Measurements from ENCODE around the gene BAZ2B. TPM values are rescaled to one million over a fixed set of nuclear protein-coding genes. Genes with fewer than 3 reads are reported as not detected.

BAZ2B gene
- total and polyA plus RNA-seq, 2 experiments from 2014 or later, result 51.7 to 62.9 TPM

DNA sequence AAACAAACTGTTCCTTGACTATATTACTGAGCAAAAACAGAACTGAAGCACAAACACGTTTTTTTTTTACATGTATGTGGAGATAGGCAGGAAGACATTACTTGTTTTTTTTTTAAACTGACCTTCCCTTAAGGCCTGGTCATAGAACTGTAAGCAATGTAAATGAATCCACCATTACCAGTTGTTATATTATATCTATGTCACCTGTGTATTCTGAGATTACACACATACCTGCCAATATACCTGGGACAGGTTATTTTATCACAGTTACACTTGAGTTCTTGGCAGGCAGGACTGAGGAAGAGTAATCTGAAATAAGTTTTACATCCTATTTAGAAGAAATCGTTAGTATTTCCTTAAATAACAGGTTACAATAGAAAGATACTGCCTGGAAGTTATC lies 155.3 kb downstream of the BAZ2B start (continued):
- TF ChIP-seq REST (IDR thresholded peaks at IDR 0.05; ENCODE audit: unreplicated experiment), result no peak
- no peak for TF ChIP-seq ETS1 (IDR thresholded peaks at IDR 0.05)

GRCh38 chr2:159460227-159460626 lies 156.1 kb downstream of the BAZ2B start:
- Histone ChIP-seq H3F3A (replicated peaks; ENCODE audit: low read depth) (no peaks in the 10 kb centered on the region), H3K27ac (ENCODE audit: low read depth) (no peak overlapping the region), H3K4me3 (no peak overlapping the region), H2AFZ (no peak overlapping the region), H3K27me3 (ENCODE audit: insufficient read depth) (no peaks in the 10 kb centered on the region), H3K36me3 (ENCODE audit: insufficient read depth) (no peaks in the 10 kb centered on the region), H3K4me2 (no peak overlapping the region), H3K9me2 (ENCODE audit: insufficient read depth) (no peaks in the 10 kb centered on the region), H3K4me1 (ENCODE audit: insufficient read depth) (no peaks in the 10 kb centered on the region), H3K79me2 (replicated peaks; ENCODE audit: insufficient read depth) (no peaks in the 10 kb centered on the region; the same call in 1 of the 2 replicates), H4K20me1 (replicated peaks; ENCODE audit: insufficient read depth) (no peaks in the 10 kb centered on the region; the same call in 1 of the 2 replicates)
- DNase-seq (ENCODE audit: low spot score) (no peak), ATAC-seq (no peak)
- H3K4me3 Mint-ChIP-seq, result no peak overlapping the region
- H3K27me3 Mint-ChIP-seq (ENCODE audit: insufficient read depth, low read depth, poor library complexity), result no peaks in the 10 kb centered on the region
- no peaks in the 10 kb centered on the region for H3K9me3 Mint-ChIP-seq
- no peaks in the 10 kb centered on the region for H3K36me3 Mint-ChIP-seq (ENCODE audit: low read depth)
- no peaks in the 10 kb centered on the region for H3K4me1 Mint-ChIP-seq
- TF ChIP-seq CTCF (conservative IDR thresholded peaks at IDR 0.05; ENCODE audit: low read depth in 2 of 2), result no peak
- TF ChIP-seq CREB1 (CRISPR knock-in tag; IDR thresholded peaks at IDR 0.05; ENCODE audit: low read depth), result no peak
- no peak for TF ChIP-seq ZNF331 (CRISPR knock-in tag; IDR thresholded peaks at IDR 0.05; ENCODE audit: low read depth)
- H3K27ac Mint-ChIP-seq, result no peak overlapping the region

DNA sequence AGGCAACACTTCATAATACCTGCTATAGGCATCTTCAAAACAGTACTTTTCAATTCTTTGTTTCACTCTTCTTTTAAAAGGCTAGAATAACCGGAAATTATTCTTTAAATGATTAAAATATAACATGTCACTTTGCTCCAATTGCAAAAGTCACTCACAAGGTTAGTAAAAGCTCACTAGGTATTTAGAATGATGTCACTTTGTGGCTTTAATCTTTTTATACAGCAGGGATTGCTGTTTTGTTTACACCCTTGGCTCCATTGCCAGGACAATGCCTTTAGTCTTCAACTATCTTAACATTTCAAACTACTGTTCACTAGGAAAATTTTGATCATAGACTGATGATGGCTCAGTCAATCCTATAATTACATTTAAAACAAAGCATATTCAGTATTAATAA lies 157.1 kb downstream of the BAZ2B start:
- H3K4me1 Mint-ChIP-seq, result no peaks in the 10 kb centered on the region
- no peak overlapping the region for H3K27ac ChIP-seq (ENCODE audit: low read depth)
- DNase-seq (ENCODE audit: low spot score) (no peak), ATAC-seq (no peak)
- H3K27me3 Mint-ChIP-seq (ENCODE audit: insufficient read depth, low read depth, poor library complexity), result no peaks in the 10 kb centered on the region
- no peaks in the 10 kb centered on the region for H3F3A ChIP-seq (replicated peaks; ENCODE audit: low read depth)
- H3K79me2 ChIP-seq (replicated peaks; ENCODE audit: insufficient read depth), result no peaks in the 10 kb centered on the region
- no peaks in the 10 kb centered on the region for H3K36me3 ChIP-seq (ENCODE audit: insufficient read depth)
- H3K27me3 ChIP-seq (ENCODE audit: insufficient read depth), result no peaks in the 10 kb centered on the region
- H4K20me1 ChIP-seq (replicated peaks; ENCODE audit: insufficient read depth), result no peaks in the 10 kb centered on the region; the same call in 1 of the 2 replicates
- H3K4me3 ChIP-seq, result no peak overlapping the region
- no peaks in the 10 kb centered on the region for H3K9me2 ChIP-seq (ENCODE audit: insufficient read depth)
- H3K9me3 Mint-ChIP-seq, result no peaks in the 10 kb centered on the region
- H2AFZ ChIP-seq, result no peak overlapping the region
- H3K4me1 ChIP-seq (ENCODE audit: insufficient read depth), result no peaks in the 10 kb centered on the region
- H3K36me3 Mint-ChIP-seq (ENCODE audit: low read depth), result no peaks in the 10 kb centered on the region
- no peak overlapping the region for H3K4me2 ChIP-seq
- H3K4me3 Mint-ChIP-seq, result no peak overlapping the region
- no peak overlapping the region for H3K27ac Mint-ChIP-seq
- TF ChIP-seq POLR2AphosphoS5 (IDR thresholded peaks at IDR 0.05; ENCODE audit: low read depth), result no peak
- TF ChIP-seq STAT1 (IDR thresholded peaks at IDR 0.05; ENCODE audit: unreplicated experiment), result no peak
- no peak for TF ChIP-seq JUNB (IDR thresholded peaks at IDR 0.05; ENCODE audit: unreplicated experiment)
- no peak for TF ChIP-seq EZH2 (IDR thresholded peaks at IDR 0.05; ENCODE audit: low read depth, unreplicated experiment)
- TF ChIP-seq CTCF (conservative IDR thresholded peaks at IDR 0.05; ENCODE audit: low read depth in 2 of 2), result no peak
- no peak for TF ChIP-seq ZNF331 (CRISPR knock-in tag; IDR thresholded peaks at IDR 0.05; ENCODE audit: low read depth)
- no peak for TF ChIP-seq NANOG (IDR thresholded peaks at IDR 0.05; ENCODE audit: borderline replicate concordance)

All from GM23338 (cell line).